WTC11 (cell line): ENCODE results near the gene SEPTIN1. TPM values are rescaled to one million over a fixed set of nuclear protein-coding genes. Genes with fewer than 3 reads are reported as not detected.

Experiments
- AFF4 ChIP-seq: sonication (generic); formaldehyde crosslinking; IDR thresholded peaks from 2 replicates; pipeline ENCODE4 v1.8.1; 2023; ENCODE audit warnings: mild to moderate bottlenecking, missing genetic modification reagents, borderline replicate concordance
- ATF3 ChIP-seq: sonication (generic); formaldehyde crosslinking; conservative IDR thresholded peaks from 2 replicates; pipeline ENCODE4 v1.8.1; 2022; ENCODE audit warnings: mild to moderate bottlenecking, missing genetic modification reagents
- ATF6 ChIP-seq: sonication (generic); formaldehyde crosslinking; IDR thresholded peaks from 2 replicates; pipeline ENCODE4 v1.8.1; 2023; ENCODE audit warnings: mild to moderate bottlenecking, missing genetic modification reagents
- CREM ChIP-seq: sonication (generic); formaldehyde crosslinking; IDR thresholded peaks from 2 replicates; pipeline ENCODE4 v1.8.1; 2022; ENCODE audit warnings: mild to moderate bottlenecking, missing genetic modification reagents, moderate library complexity
- E2F4 ChIP-seq: sonication (generic); formaldehyde crosslinking; IDR thresholded peaks from 2 replicates; pipeline ENCODE4 v1.8.1; 2022; ENCODE audit warnings: low read depth, mild to moderate bottlenecking, moderate library complexity, missing genetic modification reagents, borderline replicate concordance
- E2F5 ChIP-seq: sonication (generic); formaldehyde crosslinking; IDR thresholded peaks from 2 replicates; pipeline ENCODE4 v1.8.1; 2022; ENCODE audit warnings: mild to moderate bottlenecking, moderate library complexity, missing genetic modification reagents
- EMX1 ChIP-seq: fragments of 250-450 bp; sonication (Bioruptor Pico); IDR thresholded peaks from 2 replicates; pipeline ENCODE4 v1.8.0; 2021; ENCODE audit warnings: mild to moderate bottlenecking
- FOXJ3 ChIP-seq: sonication (generic); formaldehyde crosslinking; IDR thresholded peaks from 2 replicates; pipeline ENCODE4 v1.9.0; 2021; ENCODE audit warnings: missing genetic modification reagents, mild to moderate bottlenecking, borderline replicate concordance
- IRF1 ChIP-seq: sonication (generic); formaldehyde crosslinking; IDR thresholded peaks from 2 replicates; pipeline ENCODE4 v1.8.0; 2023; ENCODE audit warnings: missing genetic modification reagents
- JAZF1 ChIP-seq: fragments of 250-450 bp; sonication (Bioruptor Pico); IDR thresholded peaks from 2 replicates; pipeline ENCODE4 v1.9.0; 2021; ENCODE audit warnings: moderate library complexity, mild to moderate bottlenecking, inconsistent platforms
- MXD4 ChIP-seq: fragments of 250-450 bp; sonication (Bioruptor Pico); IDR thresholded peaks from 2 replicates; pipeline ENCODE4 v1.8.0; 2021; ENCODE audit warnings: mild to moderate bottlenecking, moderate library complexity, borderline replicate concordance
- MYBL2 ChIP-seq: sonication (generic); formaldehyde crosslinking; IDR thresholded peaks from 2 replicates; pipeline ENCODE4 v1.8.1; 2023; ENCODE audit warnings: mild to moderate bottlenecking, moderate library complexity, missing genetic modification reagents
- NFATC4 ChIP-seq: fragments of 250-450 bp; sonication (Bioruptor Pico); IDR thresholded peaks from 2 replicates; pipeline ENCODE4 v1.9.0; 2021; ENCODE audit warnings: mild to moderate bottlenecking
- NFYB ChIP-seq: sonication (generic); formaldehyde crosslinking; conservative IDR thresholded peaks from 2 replicates; pipeline ENCODE4 v1.8.0; 2022; ENCODE audit warnings: low read depth, missing genetic modification reagents
- NR2C2 ChIP-seq: sonication (generic); formaldehyde crosslinking; IDR thresholded peaks from 2 replicates; pipeline ENCODE4 v1.8.0; 2022; ENCODE audit warnings: mild to moderate bottlenecking, missing genetic modification reagents
- RORB ChIP-seq: fragments of 250-450 bp; sonication (Bioruptor Pico); IDR thresholded peaks from 2 replicates; pipeline ENCODE4 v1.9.0; 2021; ENCODE audit warnings: mild to moderate bottlenecking
- SOX15 ChIP-seq: fragments of 250-450 bp; sonication (Bioruptor Pico); IDR thresholded peaks from 2 replicates; pipeline ENCODE4 v1.9.0; 2021; ENCODE audit warnings: mild to moderate bottlenecking
- SP1 ChIP-seq: sonication (generic); formaldehyde crosslinking; conservative IDR thresholded peaks from 2 replicates; pipeline ENCODE4 v1.8.1; 2022; ENCODE audit warnings: missing genetic modification reagents
- TEAD4 ChIP-seq: sonication (generic); formaldehyde crosslinking; IDR thresholded peaks from 2 replicates; pipeline ENCODE4 v1.8.0; 2022; ENCODE audit warnings: mild to moderate bottlenecking, missing genetic modification reagents
- USF2 ChIP-seq: sonication (generic); formaldehyde crosslinking; IDR thresholded peaks from 2 replicates; pipeline ENCODE4 v1.8.1; 2023; ENCODE audit warnings: mild to moderate bottlenecking, missing genetic modification reagents, moderate library complexity
- ZBTB21 ChIP-seq: sonication (generic); formaldehyde crosslinking; IDR thresholded peaks from 2 replicates; pipeline ENCODE4 v1.8.1; 2023; ENCODE audit warnings: mild to moderate bottlenecking, missing genetic modification reagents, borderline replicate concordance
- ZBTB43 ChIP-seq: sonication (generic); formaldehyde crosslinking; IDR thresholded peaks from 2 replicates; pipeline ENCODE4 v1.8.1; 2023; ENCODE audit warnings: mild to moderate bottlenecking, missing genetic modification reagents
- ZNF219 ChIP-seq: sonication (generic); formaldehyde crosslinking; IDR thresholded peaks from 2 replicates; pipeline ENCODE4 v1.8.0; 2023; ENCODE audit warnings: missing genetic modification reagents, mild to moderate bottlenecking, borderline replicate concordance
- ZNF317 ChIP-seq: sonication (generic); formaldehyde crosslinking; IDR thresholded peaks from 2 replicates; pipeline ENCODE4 v1.8.1; 2023; ENCODE audit warnings: low read depth, mild to moderate bottlenecking, moderate library complexity, missing genetic modification reagents, borderline replicate concordance
- ZNF416 ChIP-seq: fragments of 250-450 bp; sonication (Bioruptor Pico); IDR thresholded peaks from 2 replicates; pipeline ENCODE4 v1.9.0; 2021; ENCODE audit warnings: mild to moderate bottlenecking, inconsistent platforms
- ZNF423 ChIP-seq: fragments of 250-450 bp; sonication (Bioruptor Pico); IDR thresholded peaks from 2 replicates; pipeline ENCODE4 v2.1.2; 2022; ENCODE audit warnings: mild to moderate bottlenecking, moderate library complexity
- total RNA-seq: library from RNA; stranded (reverse); gene quantifications from 3 replicates; pipeline ENCODE4 v1.2.3, GENCODE V29; 2021

The SEPTIN1 gene
- total RNA-seq, 1 experiment from 2014 or later, result 2.3 TPM

GRCh38 chr16:30417529-30418349 is 35.4 kb upstream of the SEPTIN1 start (continued):
- peak; percentile 97 for TF ChIP-seq E2F5
- peak; percentile 70; the same call in 1 of the 2 replicates for TF ChIP-seq EMX1
- TF ChIP-seq ATF6, result no peak
- no peak for TF ChIP-seq ZNF423 (CRISPR knock-in tag)
- no peak for TF ChIP-seq MXD4 (CRISPR knock-in tag)
- TF ChIP-seq MYBL2 (CRISPR knock-in tag), result peak; percentile 98
- no peak for TF ChIP-seq JAZF1
- peak; percentile 89 for TF ChIP-seq SP1
- 0 out of 2 replicates have a peak, but pooled peaks have one; percentile 51 for TF ChIP-seq ZNF317 (CRISPR knock-in tag)
- TF ChIP-seq E2F4 (CRISPR knock-in tag), result peak; percentile 75; the same call in 1 of the 2 replicates
- peak; percentile 60; the same call in 1 of the 2 replicates for TF ChIP-seq NFATC4 (CRISPR knock-in tag)
- TF ChIP-seq TEAD4 (CRISPR knock-in tag), result no peak; the same call in 1 of the 2 replicates
- no peak; the same call in 1 of the 2 replicates for TF ChIP-seq NFYB (CRISPR knock-in tag)
- peak; percentile 67 for TF ChIP-seq USF2 (CRISPR knock-in tag)
- peak; percentile 49 for TF ChIP-seq NR2C2 (CRISPR knock-in tag)
- peak; percentile 65 for TF ChIP-seq CREM (CRISPR knock-in tag)
- no peak for TF ChIP-seq SOX15 (CRISPR knock-in tag)
- TF ChIP-seq ZNF416 (CRISPR knock-in tag), result no peak
- TF ChIP-seq IRF1 (CRISPR knock-in tag), result peak; percentile 61
- TF ChIP-seq RORB (CRISPR knock-in tag), result no peak
- TF ChIP-seq ZBTB43 (CRISPR knock-in tag), result peak; percentile 99
- TF ChIP-seq FOXJ3 (CRISPR knock-in tag), result no peak
- TF ChIP-seq AFF4 (CRISPR knock-in tag), result peak; percentile 97
- 0 out of 2 replicates have a peak, but pooled peaks have one; percentile 56 for TF ChIP-seq ATF3 (CRISPR knock-in tag)
- 0 out of 2 replicates have a peak, but pooled peaks have one; percentile 95 for TF ChIP-seq ZBTB21 (CRISPR knock-in tag)
- TF ChIP-seq ZNF219, result peak; percentile 89; the same call in 1 of the 2 replicates
